Measurements from ENCODE around the gene AGMO.

GRCh38 chr7:15407910-15408309, 153.9 kb downstream of the AGMO start:
- TF ChIP-seq CTCF (optimal IDR thresholded peaks at IDR 0.05 in 1 of 3, IDR thresholded peaks at IDR 0.05 in 1 of 3, conservative IDR thresholded peaks at IDR 0.05 in 1 of 3; ENCODE audit: extremely low read depth in 1 of 3, insufficient read depth in 2 of 3, low read length in 3 of 3) = no peak
- TF ChIP-seq EZH2 (IDR thresholded peaks at IDR 0.05; ENCODE audit: low read length) = no peak

Data from keratinocyte (primary cell).